NCI-H2227 (cell line): ENCODE measurements around the gene CSRNP2.
"Not testable (repeated sequence)": the region's sequence is repeated elsewhere in the genome, so short reads cannot be mapped to it uniquely, and the experiment has no call there.

Source experiments
- DNase-seq: peaks from one replicate; lab custom pipeline; 2025; ENCODE audit not compliant: unreplicated experiment; lab: John Stamatoyannopoulos, UW

Gene CSRNP2

DNA sequence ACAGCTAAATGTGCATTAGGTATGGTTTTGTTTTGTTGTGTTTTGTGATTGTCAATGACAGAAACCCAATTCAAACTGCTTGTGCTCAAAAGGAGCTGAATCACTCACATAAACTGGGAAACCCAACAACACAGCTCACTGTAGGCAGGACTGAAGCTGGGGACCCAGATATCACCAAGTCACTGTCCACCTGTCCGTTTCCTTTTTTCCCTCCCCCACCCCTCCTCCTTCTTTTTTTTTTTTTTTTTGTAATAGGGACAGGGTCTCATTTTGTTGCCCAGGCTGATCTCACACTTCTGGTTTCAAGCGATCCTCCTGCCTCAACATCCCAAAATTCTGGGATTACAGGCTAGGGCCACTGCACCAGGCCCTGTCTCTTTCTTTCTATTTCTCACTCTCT is 50.3 kb downstream of the CSRNP2 start:
- DNase-seq, result no peak

DNA sequence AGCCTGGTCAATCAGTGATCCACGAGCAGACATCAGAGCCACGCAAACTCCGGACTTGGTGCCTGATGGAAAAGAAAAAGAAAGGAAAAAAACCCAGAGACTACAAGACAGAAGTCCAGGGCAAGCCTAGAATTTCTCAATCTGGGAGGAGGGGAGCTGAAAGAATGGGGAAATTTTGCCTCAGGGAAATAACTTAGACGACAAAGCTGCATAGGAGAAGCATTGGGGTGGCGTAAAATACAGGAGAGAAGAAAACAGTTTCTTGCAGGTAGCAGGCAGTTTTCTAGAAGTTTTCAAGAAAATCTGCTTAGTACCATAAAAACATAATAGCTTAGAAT is 54.6 kb downstream of the CSRNP2 start:
- no peak for DNase-seq

- peak; percentile 45 for DNase-seq
Observed at GRCh38 chr12:51028126-51028812, 55.1 kb downstream of the CSRNP2 start.

DNA sequence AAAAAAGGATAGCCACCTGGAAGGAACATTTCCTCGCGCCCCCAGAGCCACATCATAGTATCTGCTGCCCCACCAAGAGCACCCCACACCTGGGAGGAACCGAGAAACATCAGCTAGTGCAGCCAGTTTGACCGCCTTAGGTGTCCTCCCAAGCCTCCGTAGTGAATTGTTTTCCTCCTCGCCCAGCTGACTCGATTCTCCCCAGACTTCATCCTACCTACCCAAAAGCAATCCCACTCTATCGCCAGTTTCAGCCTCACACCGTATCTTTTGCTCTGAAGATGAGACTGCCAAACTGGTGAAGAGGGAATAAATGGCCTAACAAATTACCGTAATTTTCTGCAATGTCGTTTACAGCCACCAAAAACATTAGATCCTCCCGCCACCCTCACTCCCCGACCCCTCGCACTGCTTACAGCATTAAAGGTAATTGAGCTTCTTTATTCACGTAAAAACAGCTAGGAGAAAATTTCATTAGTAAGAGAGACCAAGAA is 56.0 kb downstream of the CSRNP2 start:
- peak; percentile 5 for DNase-seq

DNA sequence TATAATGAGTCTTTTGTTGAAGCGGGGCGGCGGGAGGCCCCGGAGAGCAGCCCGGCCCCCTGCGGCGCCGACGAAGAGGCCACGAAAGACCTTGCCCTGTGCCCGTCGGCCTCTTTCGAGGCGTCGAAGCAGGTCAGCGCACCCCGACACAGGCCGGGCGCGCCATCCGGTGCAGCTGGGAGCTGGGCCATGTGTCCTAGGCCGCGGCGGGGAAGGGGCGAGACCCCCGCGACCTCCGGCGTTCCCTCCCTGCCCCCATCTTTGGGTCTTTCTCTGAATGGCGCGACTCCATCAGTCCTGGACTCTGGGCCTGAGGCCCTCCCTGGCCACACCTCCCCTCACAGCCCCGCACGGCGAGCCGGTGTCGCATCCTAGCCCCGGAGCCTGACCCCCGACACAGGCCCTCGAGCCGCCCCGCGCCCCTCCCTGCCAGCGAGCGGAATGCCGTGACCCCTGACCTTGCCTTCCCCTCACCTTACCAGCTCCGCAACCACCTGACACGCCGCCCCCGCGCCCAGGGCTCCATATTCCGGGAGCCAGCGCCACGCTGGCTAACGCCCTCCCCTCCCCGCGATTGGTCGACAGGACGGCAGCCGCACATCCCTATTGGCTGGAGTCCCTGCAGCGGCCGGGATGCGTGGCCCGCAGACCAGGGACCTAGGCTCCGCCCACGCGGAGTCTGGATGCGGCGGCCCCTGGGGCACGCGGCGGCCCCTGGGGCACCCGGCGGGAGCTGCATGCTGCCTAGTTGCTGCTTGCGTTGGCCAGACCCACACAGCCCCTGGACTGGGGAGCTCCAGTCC is 57.4 kb downstream of the CSRNP2 start, which contains the start of gene SLC11A2:
TSS of gene SLC11A2 (minus strand) at position 549 of the 803 bp plus-strand sequence. CDS start 15,656 bp downstream, outside the sequence.
- peak; percentile 92 for DNase-seq

DNA sequence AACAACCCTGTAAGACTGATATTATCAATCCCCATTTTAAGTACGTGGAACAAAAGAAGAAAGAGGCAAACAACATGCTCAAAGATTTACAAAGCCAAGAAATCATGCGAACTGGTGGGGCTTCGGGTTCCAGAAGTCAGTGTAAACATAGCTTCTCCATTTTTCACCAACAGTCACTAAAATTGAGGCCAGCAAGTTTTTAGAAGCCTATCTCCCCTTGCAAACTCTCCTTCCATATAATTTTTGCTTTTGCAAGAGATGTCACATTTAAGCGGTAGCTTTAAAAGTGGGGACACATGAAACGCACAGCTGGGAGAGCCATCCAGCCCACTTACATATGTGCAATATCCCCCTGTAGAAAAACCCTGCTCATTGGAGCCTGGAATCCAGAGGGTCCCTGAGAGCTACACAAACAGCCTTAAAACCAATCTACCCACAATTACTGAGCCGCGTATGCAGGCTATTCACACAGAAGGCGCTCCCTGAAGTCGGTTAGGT is 58.0 kb downstream of the CSRNP2 start:
- DNase-seq, result no peak

DNA sequence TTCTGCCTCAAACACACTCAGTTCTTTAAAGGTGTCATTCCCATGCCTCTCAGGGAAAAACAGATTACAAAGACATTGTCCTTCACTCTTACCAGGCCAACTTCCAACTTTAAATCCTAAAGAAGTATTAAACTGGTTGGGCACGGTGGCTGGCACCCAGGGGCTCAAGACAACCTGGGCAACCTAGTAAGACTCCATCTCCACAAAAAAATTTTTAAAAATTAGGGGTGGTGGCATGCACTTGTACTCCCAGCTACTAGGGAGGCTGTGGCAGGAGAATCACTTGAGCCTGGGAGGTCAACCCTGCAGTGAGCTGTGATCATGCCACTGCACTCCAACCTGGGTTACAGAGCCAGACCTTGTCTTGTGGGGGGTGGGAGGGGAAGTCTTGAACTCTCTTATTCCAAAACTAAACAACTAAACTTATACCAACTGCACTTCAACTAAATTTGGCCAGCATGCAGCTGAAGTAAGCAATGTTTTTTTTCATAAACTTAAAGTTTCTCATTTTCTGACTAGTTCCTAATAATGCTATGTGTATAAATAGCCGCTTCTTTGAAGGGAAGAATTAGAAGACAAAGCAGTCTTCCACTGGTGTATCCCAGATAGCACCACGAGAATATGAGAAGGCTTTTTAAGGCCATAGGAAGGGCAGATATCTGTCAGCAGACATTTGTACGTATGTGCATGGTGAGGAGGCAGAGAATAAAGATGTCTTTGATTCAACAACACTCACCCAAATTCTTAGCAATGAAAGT is 59.6 kb downstream of the CSRNP2 start:
- no peak for DNase-seq

DNA sequence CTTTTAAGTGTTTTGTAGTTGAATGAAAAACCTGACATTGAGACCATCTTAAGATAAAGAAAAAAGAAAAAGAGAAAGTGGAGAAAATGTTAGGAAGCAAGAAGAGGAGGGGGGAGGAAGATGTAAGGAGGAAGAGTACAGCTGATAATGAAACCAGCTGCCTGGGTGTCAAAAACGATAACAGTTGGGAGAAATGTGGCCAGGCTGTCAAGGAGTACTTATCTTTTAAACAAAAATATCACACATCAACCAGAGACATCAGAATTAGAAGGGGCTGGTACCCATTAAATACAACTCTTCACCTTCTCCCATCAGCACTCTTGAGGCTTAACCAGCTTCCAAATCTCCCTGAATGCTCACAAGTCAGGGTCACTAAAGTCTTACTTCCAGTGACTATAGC is 61.7 kb downstream of the CSRNP2 start:
- DNase-seq, result no peak

DNA sequence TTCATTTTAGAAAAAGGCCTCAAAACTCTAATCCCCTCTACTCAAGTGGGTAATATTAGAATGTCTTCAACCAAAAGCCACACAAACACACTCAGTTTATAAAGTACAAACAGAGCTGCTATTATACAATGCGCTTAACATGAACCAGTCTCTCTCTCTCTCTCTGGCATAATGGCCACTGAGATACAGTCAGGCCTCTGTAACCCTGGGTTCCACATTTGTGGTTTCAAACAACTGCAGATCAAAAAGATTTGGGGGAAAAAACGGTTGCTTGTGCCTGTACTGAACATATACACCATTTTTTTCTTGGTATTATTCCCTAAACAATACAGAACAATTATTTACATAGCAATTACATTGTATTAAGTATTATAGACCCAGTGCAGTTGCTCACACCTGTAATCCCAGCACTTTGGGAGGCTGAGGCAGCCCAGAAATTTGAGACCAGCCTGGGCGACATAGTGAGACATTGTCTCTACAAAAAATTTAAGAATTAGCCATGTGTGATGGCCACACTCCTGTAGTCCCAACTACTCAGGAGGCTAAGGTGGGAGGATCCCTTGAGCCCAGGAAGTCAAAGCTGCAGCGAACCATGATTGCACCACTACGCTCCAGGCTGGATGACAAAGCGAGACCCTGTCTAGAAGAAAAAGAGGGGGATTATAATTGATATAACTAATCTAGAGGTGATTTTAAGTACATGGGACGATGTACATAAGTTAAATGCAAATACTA is 62.8 kb downstream of the CSRNP2 start:
- no peak for DNase-seq

DNA sequence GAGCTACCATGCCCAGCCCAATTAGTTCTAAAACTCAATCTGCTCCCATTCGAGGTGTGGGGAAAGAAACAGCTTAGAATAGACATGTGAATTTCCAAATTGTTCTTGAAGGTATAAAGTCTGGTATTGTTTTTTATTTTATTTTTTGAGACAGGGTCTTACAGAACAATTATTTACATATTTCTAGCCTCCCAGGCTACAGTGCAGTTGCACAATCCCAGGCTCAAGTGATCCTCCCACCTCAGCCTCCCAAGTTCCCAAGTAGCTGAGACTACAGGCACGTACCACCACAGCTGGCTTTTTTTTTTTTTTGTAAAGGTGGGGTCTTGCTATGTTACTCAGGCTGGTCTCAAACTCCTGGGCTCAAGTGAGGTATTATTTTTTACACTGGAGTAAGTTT is 63.5 kb downstream of the CSRNP2 start:
- DNase-seq, result no peak

GRCh38 chr12:51018956-51019355 is 64.4 kb downstream of the CSRNP2 start:
- DNase-seq, result no peak

DNA sequence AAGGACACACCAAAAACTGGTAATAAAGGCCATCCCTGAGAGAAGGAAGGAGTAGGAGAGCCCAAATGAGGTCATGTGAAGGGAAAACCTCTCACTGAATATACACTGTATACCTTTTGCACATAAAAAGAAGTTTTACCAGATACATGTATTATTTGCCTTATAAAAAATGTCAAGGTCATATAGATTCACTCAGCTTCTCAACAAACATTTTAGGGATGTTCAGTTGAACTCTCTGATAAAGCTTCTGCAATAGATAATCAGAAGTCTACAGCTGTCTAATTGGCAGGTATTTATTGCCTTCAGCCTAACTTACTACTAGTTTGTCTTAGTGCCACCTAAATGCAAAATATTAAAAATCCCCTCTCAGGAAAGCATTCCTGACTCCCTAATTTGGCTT is 65.9 kb downstream of the CSRNP2 start:
- DNase-seq, result no peak

- DNase-seq, result not testable (repeated sequence)
Observed at GRCh38 chr12:51014467-51014866, 68.9 kb downstream of the CSRNP2 start.

- no peak for DNase-seq
Observed at GRCh38 chr12:51013441-51013840, 70.0 kb downstream of the CSRNP2 start.

DNA sequence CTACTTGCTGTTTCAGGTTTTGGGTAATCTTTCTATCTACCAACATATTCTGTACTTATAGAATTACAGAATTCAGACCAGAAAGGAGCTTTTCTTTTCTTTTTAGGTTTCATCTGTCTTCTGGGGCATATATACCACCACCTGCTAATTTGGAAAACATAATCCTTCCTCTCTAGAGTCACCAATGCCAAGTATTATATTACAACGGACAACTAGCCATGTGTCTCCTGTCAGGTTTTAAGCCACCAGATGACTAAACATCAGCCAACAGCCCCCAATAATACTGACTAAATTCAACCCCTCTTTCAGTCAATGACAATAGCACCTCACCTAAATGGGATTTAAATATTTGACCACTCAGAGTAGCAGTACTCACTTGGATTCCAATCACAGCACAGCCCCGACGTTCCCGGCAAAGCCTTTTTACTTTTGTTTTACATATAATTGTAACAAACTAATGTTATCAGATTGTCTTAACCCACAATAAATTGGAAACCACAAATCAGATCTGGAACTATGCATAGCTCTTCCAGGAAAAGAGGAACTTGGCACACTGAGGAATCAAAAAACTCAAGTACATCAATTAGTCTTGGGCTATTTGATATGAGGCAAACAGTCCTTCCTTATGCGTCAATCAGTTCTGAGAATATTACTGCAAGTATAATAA is 70.7 kb downstream of the CSRNP2 start:
- DNase-seq, result no peak

DNA sequence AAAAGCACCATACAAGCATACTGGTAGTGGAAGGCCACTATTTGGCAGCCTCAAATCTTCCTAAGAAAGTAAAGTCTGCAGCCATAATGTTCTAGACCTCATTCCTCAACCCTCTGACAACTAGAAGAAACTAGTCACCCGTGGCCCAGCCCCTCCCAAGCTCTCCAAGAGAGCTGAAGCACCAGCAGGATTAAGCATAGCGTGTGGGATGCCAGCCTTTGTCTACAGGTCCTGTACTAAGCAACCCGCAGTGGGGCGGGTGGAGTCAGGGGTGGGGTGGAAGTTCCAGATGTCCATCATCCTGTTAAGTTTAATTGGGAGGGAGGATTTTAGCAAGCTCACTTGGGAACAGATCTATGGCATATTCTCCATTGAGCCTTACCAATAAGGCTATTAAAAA is 71.4 kb downstream of the CSRNP2 start:
- DNase-seq, result no peak
